Smooth muscle cell (in vitro differentiated cells): ENCODE measurements around the gene MBTD1. TPM values are rescaled to one million over a fixed set of nuclear protein-coding genes. Genes with fewer than 3 reads are reported as not detected.

Experiments used
- DNase-seq: peaks from one replicate; lab custom pipeline; 2025; ENCODE audit not compliant: unreplicated experiment; lab: John Stamatoyannopoulos, UW
- H2AFZ ChIP-seq: fragments of 200-600 bp; sonication (generic); 2 replicates; pipeline ENCODE4 v1.6.0; 2016; ENCODE audit warnings: antibody characterized with exemption, low read depth, mild to moderate bottlenecking
- H3F3A ChIP-seq: fragments of 200-600 bp; sonication (generic); 2 replicates; pipeline ENCODE4 v1.6.0; 2017; ENCODE audit warnings: antibody characterized with exemption, low read depth
- H3K27ac ChIP-seq: fragments of 200-600 bp; sonication (generic); 2 replicates; pipeline ENCODE4 v1.5.1; 2016; ENCODE audit warnings: low read depth, mild to moderate bottlenecking
- H3K27me3 ChIP-seq: fragments of 200-600 bp; sonication (generic); 2 replicates; pipeline ENCODE4 v1.6.1; 2016; ENCODE audit warnings: low read depth, mild to moderate bottlenecking
- H3K36me3 ChIP-seq: fragments of 200-600 bp; sonication (generic); 2 replicates; pipeline ENCODE4 v1.5.1; 2016; ENCODE audit warnings: low read depth
- H3K4me1 ChIP-seq: fragments of 200-600 bp; sonication (generic); 2 replicates; pipeline ENCODE4 v1.5.1; 2016; ENCODE audit warnings: low read depth
- H3K4me2 ChIP-seq: fragments of 200-600 bp; sonication (generic); 2 replicates; pipeline ENCODE4 v1.6.0; 2016; ENCODE audit warnings: mild to moderate bottlenecking
- H3K4me3 ChIP-seq: fragments of 200-600 bp; sonication (generic); 2 replicates; pipeline ENCODE4 v1.5.1; 2016; ENCODE audit warnings: mild to moderate bottlenecking
- H3K79me2 ChIP-seq: fragments of 200-600 bp; sonication (generic); 2 replicates; pipeline ENCODE4 v1.6.0; 2016; ENCODE audit warnings: low read depth, mild to moderate bottlenecking
- H3K9ac ChIP-seq: fragments of 200-600 bp; sonication (generic); 2 replicates; pipeline ENCODE4 v1.6.0; 2016; ENCODE audit warnings: low read depth
- H3K9me3 ChIP-seq: fragments of 200-600 bp; sonication (generic); replicated peaks from 2 replicates; pipeline ENCODE4 v1.5.1; 2016; ENCODE audit warnings: low read depth
- H4K20me1 ChIP-seq: fragments of 200-600 bp; sonication (generic); 2 replicates; pipeline ENCODE4 v1.6.0; 2016; ENCODE audit warnings: low read depth
- WGBS: methylation state at CpG from one replicate; pipeline ENCODE4 v1.1.7; 2016; ENCODE audit warnings: low lambda C conversion rate; 5-methylcytosine and 5-hydroxymethylcytosine counted together
- polyA plus RNA-seq: library from polyadenylated mRNA; unstranded; fragments of >200 nt; fragmentation: Nextera tagmentation; extraction: Ambion mirVana; gene quantifications from 2 replicates; pipeline ENCODE4 v1.2.1, GENCODE V29; 2016
- total RNA-seq: library from RNA; depleted of rRNA; stranded (reverse); fragments of >200 nt; gene quantifications from 2 replicates; pipeline ENCODE4 v1.2.3, GENCODE V29; 2014
- TF ChIP-seq, protein P1 (sequence below): fragments of 200-600 bp; sonication (generic); IDR thresholded peaks from 2 replicates; pipeline ENCODE4 v1.5.1; 2017; ENCODE audit warnings: borderline replicate concordance, mild to moderate bottlenecking, antibody characterized with exemption; ENCODE audit not compliant: insufficient read depth, poor library complexity, severe bottlenecking

Gene MBTD1
- total RNA-seq: 7.9 and 11.3 TPM in 2 replicates
- polyA plus RNA-seq: 1.3 and 3.3 TPM in 2 replicates

DNA sequence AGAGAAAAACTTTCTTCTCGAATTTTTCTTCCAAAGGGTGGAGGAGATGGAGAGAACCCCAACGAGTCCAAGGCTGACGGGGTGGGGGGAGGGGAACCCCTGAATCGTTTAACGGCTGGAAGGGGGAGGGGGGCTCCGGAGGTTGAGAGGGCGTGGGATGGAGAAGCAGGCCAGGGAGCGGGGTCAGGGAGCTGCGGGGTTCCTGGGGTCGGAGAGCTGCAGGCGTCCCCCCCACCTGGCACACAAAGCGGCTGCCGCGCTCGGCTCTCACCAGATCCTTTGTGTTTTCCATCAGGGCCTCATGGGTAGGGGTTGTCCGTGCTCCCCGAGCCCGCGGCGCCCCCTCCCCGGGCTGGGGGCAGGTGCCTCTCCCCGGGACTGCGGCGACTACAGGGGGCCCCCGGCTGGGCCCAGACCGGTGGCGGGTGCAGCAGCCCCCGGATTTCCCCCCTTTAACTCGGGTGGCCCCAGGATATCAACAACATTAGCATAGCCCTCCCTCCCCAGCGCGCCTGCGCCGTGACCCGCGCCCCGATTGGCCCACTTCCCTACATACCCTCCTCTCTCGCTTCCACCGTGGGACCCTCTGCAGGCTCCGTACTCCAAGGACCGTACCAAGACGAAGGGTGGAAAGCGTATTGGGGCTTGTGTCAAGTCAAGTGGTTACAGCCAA lies at the start of gene MBTD1:
MBTD1 (minus strand) TSS at position 486 of the 673 bp plus-strand sequence. CDS start 34,888 bp downstream, outside the sequence.
- H3K27ac ChIP-seq: peak within 1 kb of the TSS; percentile 99
- peak within 1 kb of the TSS; percentile 98 for H3K9ac ChIP-seq
- peaks cover 78% of the 10 kb centered on the region for H3K79me2 ChIP-seq
- peaks cover 4% of the 10 kb centered on the region for H3K36me3 ChIP-seq
- peaks cover 55% of the 10 kb centered on the region for H4K20me1 ChIP-seq
- H3K4me2 ChIP-seq: peak within 1 kb of the TSS; percentile 95
- 2% methylated on average over 41 of the region's 42 CpGs for WGBS
- DNase-seq: peak; percentile 94
- TF ChIP-seq, protein P1, sequence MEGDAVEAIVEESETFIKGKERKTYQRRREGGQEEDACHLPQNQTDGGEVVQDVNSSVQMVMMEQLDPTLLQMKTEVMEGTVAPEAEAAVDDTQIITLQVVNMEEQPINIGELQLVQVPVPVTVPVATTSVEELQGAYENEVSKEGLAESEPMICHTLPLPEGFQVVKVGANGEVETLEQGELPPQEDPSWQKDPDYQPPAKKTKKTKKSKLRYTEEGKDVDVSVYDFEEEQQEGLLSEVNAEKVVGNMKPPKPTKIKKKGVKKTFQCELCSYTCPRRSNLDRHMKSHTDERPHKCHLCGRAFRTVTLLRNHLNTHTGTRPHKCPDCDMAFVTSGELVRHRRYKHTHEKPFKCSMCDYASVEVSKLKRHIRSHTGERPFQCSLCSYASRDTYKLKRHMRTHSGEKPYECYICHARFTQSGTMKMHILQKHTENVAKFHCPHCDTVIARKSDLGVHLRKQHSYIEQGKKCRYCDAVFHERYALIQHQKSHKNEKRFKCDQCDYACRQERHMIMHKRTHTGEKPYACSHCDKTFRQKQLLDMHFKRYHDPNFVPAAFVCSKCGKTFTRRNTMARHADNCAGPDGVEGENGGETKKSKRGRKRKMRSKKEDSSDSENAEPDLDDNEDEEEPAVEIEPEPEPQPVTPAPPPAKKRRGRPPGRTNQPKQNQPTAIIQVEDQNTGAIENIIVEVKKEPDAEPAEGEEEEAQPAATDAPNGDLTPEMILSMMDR: no peak
- peak within 1 kb of the TSS; percentile 92 for H3K4me3 ChIP-seq
- H3K9me3 ChIP-seq: no peaks in the 10 kb centered on the region
- peak within 1 kb of the TSS; percentile 93 for H2AFZ ChIP-seq
- no peaks in the 10 kb centered on the region for H3K27me3 ChIP-seq
- H3K4me1 ChIP-seq: peaks cover 27% of the 10 kb centered on the region
- no peaks in the 10 kb centered on the region for H3F3A ChIP-seq

GRCh38 chr17:51305182-51305581 lies 45.3 kb upstream of the MBTD1 start:
- H3F3A ChIP-seq: no peaks in the 10 kb centered on the region
- no peak for DNase-seq
- no peak overlapping the region for H3K4me2 ChIP-seq
- no peak overlapping the region for H3K9ac ChIP-seq
- TF ChIP-seq, protein P1: no peak
- 96% methylated on average over 9 of the region's 9 CpGs for whole genome bisulfite sequencing
- no peak overlapping the region for H3K27ac ChIP-seq
- no peak overlapping the region for H2AFZ ChIP-seq
- H3K27me3 ChIP-seq: no peaks in the 10 kb centered on the region
- no peaks in the 10 kb centered on the region for H3K4me1 ChIP-seq
- no peaks in the 10 kb centered on the region for H3K36me3 ChIP-seq
- no peaks in the 10 kb centered on the region for H3K79me2 ChIP-seq
- no peak overlapping the region for H3K4me3 ChIP-seq
- no peaks in the 10 kb centered on the region for H3K9me3 ChIP-seq
- H4K20me1 ChIP-seq: no peaks in the 10 kb centered on the region

DNA sequence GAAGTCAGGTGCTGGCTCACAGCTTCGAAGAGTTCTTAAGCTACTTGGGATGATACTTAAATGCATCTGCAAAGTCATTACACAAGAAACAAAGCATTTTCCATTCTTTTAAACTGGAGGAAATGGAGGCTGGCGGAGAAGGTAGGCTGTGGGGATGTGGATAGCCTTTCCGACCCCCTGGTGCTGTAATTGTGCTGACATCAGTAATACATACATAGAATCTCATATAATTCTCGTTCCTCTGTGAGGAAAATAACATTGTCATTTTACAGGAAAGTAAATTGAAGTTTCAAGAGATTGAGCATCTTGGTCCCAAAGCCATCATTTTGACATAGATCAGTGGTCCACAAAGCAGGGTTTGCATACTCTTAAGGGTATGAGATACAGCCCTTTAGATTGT lies 40.0 kb upstream of the MBTD1 start:
- no peak for DNase-seq
- Histone ChIP-seq H3K27me3 (no peaks in the 10 kb centered on the region), H3K9ac (no peak overlapping the region), H3K27ac (no peak overlapping the region), H3K9me3 (no peaks in the 10 kb centered on the region), H3K36me3 (no peaks in the 10 kb centered on the region), H4K20me1 (peaks cover 12% of the 10 kb centered on the region), H3K4me3 (no peak overlapping the region), H3K4me1 (no peaks in the 10 kb centered on the region), H2AFZ (no peak overlapping the region), H3K79me2 (no peaks in the 10 kb centered on the region), H3F3A (peaks cover 6% of the 10 kb centered on the region), H3K4me2 (no peak overlapping the region)
- TF ChIP-seq, protein P1: no peak
- over 99% methylated on average over 4 of the region's 4 CpGs for WGBS
